HG02970 (cell line): ENCODE measurements around the gene OOSP1.
"Not testable (repeated sequence)": the region's sequence is repeated elsewhere in the genome, so short reads cannot be mapped to it uniquely, and the experiment has no call there.

Source experiments
- ATAC-seq: cut with Tn5 transposase; IDR thresholded peaks from one replicate; pipeline ENCODE4 v1.9.1; 2021; ENCODE audit warnings: mild to moderate bottlenecking, moderate library complexity, moderate number of reproducible peaks; ENCODE audit not compliant: unreplicated experiment, low FRiP score

OOSP1 gene

DNA sequence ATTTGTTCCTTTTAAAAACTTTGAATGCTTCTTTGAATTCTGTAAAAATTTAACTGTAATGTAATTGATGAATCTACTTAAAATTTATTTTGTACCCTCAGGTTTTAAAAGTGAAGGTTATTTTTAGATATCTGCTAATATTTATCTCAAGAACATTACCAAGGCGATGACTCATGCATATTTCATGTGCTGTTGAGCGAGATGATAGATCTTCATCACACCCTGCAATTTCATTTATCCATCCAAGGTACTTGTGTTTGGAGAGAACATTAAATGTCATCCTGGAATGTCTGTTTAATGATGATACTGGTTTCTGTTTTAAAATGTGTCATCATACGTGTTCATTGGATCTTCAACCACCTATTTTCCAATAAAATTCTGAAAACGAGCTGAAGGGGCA lies 18.9 kb downstream of the OOSP1 start:
- ATAC-seq, result no peak

DNA sequence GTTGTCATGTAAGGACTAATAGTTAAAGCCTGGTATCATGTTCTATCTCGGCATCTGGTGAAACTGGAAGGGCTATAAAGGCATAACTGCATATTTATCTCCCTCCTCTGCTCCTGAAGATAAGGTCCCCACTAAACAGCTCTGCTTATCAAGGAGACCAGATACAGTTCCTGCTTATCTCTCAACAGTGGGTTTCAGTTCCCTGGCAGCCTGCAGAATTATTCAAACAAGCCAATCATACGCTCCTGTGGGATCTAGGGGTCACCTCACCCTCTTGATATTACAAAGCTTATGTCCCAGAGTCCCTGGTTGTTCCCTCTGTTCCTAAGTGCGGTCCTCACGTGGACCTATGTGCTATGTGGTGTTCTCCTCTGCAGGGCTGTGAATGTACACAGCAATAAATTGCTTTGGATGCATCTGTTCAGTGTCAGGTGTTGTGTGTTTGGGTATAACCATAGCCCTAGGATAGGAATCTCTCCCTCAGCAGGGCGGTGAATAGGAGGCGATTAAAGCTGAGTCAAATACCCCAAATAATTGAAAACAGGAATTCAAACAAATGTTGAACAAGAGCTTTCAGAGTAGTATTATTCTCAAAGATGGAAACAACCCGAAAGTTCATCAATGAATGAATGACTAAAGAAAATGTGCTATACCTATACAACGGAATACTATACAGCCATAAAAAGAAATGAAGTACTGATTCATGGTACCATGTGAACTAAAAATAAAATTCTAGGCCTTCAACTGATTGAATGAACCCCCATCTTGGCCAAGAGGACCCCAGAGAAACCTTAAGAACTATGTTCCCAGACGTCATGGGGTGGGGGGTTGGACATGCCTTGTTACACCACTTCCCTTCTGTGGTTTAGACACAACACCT lies 22.5 kb downstream of the OOSP1 start:
- ATAC-seq, result no peak

DNA sequence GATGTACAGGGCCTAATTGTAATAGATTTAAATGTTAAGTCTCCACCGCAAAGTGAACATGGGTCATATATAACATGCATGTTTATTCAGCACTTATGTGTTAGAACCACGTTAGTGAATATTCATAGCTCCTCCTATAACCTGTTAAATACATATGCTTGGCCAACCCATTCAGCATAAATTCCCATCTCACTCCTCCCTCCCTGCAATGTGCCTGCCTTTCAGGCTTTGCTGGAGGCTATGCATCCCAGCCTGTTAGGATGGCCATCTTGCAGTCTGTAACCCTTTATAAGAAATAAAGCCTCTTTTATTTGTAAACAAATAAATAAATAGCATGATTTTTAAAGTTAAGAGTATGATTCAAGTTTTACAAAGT lies 23.9 kb downstream of the OOSP1 start:
- ATAC-seq, result no peak

DNA sequence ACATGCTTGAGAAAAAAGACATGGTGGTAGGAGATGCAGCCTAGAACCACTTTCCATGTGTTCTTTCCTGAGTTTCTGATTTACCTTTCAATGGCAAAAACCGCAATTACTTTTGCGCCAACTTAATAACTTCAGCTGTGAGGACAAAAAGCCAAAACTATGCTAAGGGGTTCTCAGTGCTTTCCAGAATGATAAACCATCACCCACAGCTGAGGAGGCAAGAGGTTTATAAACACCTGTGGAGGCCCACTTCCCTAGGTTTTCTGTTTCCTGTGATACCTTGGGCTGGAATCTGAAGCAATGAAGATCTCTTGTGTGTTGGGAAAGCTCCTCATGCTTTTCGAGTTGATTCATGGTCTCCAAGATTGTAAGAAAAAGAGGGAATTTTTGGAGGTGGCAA lies 25.5 kb downstream of the OOSP1 start, which contains the start of gene OOSP4A:
OOSP4A (plus strand) TSS at position 301 of the 400 bp plus-strand sequence; CDS start at position 301, 0 bp downstream.
- no peak for ATAC-seq

DNA sequence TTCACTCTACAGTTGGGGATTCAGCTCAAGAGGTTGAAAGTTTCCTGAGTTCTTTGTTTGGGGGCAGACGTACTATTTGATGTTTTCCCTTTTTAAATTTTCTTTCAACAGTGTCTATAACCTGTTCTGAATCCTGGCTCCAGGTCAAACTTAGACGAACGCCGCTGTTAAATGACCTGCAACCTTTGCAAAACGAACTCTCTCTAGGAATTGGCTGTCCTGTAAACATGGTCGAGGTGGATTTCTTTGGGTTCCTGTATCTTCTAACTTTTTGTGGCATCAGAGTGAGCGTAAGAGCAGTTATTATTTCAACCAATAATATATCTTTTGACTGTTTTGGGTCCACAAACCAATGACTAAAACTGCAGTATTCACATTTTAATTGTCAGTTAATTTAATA lies 27.2 kb downstream of the OOSP1 start:
- no peak for ATAC-seq

DNA sequence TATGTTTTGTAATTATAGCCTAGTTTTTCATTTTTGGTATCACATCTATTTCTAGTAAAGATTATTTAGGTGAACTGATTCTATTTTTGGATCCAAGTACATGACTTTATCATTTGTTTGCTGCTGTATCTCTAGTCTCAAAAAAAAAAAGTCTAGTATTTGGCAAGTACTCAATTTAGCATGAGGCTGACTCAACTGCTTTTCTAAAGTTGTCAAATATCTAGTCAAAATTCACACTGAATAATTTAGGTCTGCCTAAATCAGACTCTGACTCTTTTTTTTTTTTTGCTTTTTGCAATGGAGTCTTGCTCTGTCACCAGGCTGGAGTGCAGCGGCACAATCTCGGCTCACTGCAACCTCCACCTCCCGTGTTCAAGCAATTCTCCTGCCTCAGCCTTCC lies 28.0 kb downstream of the OOSP1 start:
- no peak for ATAC-seq

DNA sequence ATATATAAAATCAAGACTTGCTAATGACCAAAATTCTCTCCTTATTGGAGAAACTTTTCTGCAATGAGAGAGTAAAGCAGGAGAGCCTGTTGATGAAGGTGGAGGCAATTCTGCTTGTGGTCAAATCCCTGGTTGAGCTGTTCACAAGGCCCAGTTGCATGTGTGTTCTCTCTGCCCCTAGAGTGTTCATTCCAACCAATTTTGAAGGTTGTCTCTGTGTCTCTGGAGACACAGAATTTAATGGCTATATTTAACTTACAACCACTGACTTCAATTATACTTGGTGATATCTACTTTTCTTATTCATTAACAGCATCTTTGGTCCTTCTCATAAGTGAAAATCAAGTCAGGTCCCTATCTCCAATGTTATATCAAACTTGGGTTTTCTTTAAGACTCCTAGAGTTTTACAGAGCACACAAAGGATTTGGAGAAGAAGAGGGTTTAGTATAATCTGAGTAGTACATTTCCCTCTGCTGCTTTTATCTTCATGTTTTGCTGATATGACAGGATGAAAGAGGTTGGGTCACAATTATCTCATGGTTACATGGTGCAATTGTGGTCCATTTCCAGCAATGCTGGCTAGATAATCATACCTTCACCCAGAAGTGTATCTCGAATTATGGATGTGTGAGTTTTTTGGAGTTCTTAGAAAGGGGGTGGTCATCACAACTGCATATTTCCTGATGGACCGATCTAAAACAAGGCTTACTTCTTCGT lies 29.6 kb downstream of the OOSP1 start:
- no peak for ATAC-seq

DNA sequence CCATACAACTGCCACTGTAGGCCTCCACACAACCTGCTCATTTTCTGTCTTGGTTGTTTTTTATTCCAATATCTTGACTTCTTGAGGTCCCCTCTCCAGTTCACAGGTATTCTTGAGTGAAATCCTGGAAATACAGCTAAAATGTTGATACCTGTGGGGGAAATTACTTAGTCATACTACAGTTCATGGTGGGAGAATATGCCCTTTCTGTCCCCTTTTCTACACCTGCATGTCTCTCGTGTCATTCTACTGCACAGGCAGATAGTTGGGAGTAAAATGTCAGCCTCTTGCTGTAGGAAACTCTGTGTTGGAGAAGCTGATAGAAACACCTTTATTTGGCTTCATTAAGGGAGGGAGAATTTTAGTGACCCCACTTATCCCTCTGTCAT lies 30.2 kb downstream of the OOSP1 start:
- no peak for ATAC-seq

DNA sequence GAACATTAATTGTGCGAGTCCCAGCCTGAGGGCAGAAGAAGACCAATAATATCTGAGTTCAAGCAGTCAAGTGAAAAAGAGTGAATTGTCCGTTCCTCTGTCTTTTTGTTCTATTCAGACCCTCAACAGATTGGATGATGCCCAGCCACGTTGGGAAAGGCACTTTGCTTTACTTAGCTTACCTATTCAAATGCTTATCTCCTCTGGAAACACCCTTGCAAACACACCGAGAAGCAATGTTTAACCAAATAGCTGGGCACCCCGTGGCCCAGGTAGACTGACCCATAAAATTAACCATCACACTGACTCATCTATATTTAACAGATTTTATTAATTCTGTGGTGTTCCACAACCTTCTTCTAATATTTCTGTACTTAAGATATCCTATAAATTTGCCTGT lies 34.9 kb downstream of the OOSP1 start:
- no peak for ATAC-seq

DNA sequence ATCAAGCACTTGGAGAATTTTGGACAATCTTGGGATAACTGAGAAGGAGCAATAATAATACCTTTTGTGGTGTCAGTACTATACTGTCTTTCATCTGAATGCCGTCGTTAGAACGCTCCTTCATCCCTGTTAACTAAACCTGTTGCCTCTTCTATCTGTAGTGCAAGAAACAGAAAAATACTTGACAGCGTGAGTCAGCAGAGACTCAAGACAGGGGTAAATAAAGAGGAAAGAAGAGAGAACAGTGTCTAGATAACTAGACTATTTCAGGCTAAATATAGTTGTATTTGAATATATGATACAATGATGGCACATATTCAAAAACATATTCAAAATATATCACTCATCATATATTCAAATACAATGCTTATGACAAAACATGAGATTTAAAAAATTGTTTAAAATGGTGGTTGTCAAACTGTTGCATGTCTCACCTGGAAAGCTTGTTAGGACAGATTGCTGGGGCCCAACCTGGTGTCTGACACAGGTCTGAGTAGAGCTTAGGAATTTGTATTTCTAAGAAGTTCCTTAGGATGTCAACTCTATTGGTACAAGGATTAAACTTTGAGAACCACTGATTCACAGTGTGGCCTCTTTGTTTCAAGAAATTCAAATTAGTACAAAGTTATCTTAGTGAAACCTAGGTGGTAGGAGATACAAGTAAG lies 43.0 kb downstream of the OOSP1 start:
- no peak for ATAC-seq

DNA sequence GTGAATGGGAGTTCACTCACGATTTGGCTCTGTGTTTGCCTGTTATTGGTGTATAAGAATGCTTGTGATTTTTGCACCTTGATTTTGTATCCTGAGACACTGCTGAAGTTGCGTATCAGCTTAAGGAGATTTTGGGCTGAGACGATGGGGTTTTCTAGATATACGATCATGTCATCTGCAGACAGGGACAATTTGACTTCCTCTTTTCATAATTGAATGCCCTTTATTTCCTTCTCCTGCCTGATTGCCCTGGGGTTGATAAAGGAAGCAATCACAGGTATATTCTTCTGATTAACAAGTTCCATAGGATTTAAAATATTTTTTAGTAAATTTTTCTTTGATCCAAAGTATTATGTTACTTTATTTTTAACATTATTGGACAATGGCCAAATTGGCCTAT lies 43.8 kb downstream of the OOSP1 start:
- not testable (repeated sequence) for ATAC-seq

DNA sequence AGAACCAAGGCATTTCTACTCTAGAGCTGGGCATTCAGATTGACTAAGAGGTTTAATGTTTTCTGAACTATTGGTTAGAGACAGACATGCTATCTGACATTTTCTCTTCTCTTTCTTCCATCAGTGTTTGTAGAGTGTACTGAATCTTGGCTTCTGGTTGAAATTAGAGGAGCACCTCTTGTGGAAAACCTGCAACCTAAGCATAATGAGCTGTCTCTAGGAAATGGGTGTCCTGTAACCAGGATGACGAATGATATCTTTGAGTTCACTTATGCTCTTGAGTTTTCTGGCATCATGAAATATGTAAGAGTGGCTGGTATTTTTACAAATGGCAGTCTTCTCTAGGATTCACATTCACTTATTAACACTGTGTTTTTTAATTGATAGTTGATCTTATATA lies 45.0 kb downstream of the OOSP1 start:
- ATAC-seq, result no peak

DNA sequence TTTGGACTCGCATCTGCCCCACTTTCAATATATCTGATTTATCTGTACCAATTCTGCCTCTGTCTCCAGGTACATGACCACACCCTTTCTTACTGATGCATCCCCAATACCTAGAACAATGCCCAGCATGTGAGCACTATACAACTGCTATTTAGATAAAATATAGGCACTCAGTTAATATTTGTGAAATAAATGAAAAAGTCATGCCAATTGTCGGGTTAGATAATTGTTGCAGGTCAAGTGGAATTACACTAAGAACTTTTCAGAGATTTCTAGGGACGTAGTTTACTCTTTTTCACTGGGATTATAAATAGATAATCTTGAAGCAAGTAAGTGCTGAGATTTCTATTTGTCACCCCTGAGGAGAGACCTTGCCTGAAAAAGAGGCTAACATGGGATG lies 46.1 kb downstream of the OOSP1 start:
- ATAC-seq, result no peak

DNA sequence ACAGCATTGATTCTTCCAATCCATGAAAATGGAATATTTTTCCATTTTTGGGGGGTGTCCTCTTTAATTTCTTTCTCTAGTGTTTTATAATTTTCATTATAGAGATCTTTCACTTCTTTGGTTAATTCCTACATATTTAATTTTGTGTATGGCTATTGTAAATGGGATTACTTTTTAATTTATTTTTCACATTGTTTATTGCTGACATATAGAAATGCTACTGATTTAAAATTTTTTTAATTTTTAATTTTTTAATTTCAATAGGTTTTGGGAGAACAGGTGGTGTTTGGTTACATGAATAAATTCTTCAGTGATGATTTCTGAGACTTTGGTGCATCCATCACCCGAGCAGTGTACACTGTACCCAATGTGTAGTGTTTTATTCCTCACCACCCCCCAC lies 52.2 kb downstream of the OOSP1 start:
- no peak for ATAC-seq

DNA sequence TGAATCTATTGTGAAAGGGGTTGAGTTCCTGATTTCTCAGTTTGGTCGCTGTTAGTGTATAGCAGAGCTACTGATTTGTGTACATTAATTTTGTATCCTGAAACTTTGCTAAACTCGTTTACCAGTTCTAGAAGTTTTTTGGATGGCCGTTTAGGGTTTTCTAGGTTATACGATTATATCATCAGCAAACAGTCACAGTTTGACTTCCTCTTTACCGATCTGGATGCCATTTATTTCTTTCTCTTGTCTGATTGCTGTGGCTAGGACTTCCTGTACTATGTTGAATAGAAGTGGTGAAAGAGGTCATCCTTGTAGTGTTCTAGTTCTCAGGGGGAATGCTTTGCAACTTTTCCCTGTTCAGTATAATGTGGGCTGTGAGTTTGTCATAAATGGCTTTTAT lies 54.2 kb downstream of the OOSP1 start:
- no peak for ATAC-seq

DNA sequence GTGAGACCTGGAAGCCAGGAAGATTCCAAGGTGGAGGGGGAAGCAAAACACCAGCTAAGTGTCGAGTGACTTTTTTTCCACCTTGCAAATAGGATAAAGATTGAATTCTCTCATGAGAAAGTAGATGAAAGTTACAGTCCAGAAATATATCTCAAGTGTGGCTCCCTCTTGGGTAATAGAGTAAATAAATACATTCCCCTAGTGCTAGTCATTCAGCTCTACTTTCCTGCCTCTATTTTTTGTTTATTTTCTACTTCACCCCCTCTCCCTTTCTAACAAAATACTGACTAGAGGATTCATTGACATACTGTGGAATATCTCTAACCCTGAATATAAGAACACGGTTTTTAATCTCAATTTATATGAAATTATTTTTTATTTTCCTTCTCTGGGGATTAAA lies 59.6 kb downstream of the OOSP1 start:
- no peak for ATAC-seq

DNA sequence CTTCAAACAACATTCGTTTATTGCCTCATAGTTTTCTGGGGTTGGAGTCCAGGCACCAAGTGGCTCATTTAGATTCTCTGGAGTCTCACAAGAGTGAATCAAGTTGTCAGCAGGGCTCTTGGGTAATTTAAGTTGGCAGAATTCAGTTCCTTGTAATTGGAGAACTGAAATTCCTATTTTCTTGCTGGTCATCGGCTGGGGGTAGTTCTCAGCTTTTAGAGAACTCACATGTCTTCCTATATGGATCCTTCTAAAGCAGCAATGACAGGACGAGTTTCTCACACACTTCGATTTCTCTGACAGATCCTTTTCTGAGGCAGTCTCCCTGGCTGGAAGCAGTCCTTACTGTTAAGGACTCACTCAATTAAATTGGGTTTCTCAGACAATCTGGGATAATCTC lies 61.5 kb downstream of the OOSP1 start:
- ATAC-seq, result no peak

DNA sequence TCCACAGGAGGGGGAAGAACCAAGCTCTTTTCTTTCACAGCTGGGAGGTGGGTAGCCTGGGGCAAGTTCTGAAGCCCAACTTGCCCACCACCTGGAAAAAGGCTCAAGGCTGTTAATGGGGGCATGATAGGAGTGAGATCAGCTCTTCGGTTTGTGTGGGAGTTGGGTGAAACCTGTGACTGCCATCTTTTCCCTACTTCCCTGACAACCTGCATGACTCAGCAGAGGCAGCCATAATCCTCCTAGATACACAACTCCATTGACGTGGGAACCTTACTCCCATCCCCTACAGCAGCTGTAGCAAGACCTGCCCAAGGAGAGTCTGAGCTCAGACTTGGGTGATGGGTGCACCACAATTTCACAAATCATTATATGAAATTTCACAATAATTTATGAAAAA lies 65.5 kb downstream of the OOSP1 start:
- no peak for ATAC-seq

DNA sequence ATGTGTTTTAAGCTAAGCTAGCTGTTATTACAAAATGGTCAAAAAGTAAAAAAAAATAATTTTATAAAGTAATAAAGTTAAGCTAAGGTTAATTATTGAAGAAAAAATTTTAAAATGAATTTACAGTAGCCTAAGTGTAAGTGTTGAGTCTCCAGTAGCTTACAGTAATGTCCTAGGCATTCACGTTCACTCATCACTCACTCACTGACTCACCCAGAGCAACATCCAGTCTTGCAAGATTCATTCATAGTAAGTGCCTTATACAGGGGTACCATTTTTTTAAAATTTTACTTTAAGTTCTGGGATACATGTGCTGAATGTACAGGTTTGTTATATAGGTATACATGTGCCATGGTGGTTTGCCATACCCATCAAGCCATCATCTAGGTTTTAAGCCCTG lies 67.1 kb downstream of the OOSP1 start:
- no peak for ATAC-seq
